ENCODE results near the gene ULBP3. TPM values are rescaled to one million over a fixed set of nuclear protein-coding genes. Genes with fewer than 3 reads are reported as not detected.
"Not testable (repeated sequence)": the region's sequence is repeated elsewhere in the genome, so short reads cannot be mapped to it uniquely, and the experiment has no call there.

The ULBP3 gene
- total and polyA plus RNA-seq, 2 of the 4 experiments (the other 2 are of a cell fraction): 11.1 to 35.1 TPM

DNA sequence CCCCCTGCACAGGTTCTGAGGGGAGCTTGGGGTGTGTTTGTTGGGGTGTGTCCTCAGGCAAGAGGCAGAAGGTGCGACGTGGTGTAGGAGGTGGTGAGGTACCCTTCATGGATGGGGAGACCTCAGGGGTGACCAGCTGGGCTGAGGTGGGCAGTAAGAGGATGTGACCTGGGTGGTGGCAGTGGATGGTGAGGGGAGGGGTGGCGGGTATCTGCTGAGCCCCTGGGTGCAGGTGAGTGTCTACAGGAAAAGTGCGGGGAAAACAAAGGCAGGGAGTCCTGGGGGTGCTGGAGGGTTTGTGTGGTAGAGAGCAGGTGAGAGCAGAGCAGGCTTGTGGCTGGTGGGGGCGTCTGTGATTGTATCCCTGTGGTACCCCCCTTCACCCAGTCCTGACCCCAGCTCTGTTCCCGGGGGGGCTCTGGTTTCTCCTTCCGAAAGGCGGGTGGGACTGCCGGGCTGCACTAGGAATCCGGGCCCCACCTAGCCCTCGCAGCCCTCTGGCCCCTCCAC, 44.2 kb downstream of the ULBP3 start:
- no peak overlapping the region for H3K9ac ChIP-seq (ENCODE audit: low read depth, low read length)
- H4K8ac ChIP-seq (ENCODE audit: low read depth in 2 of 2, low read length in 2 of 2): no peak overlapping the region
- 50% methylated on average over 2 of the region's 11 CpGs; no CpG with 5 or more reads in 1 of the 2 experiments for WGBS, 2 experiments (ENCODE audit: extremely low coverage in 2 of 2, insufficient read length in 1 of 2)
- H3K14ac ChIP-seq (replicated peaks; ENCODE audit: low read depth, low read length): no peak overlapping the region
- intact Hi-C loops (cut with micrococcal nuclease) (no loop called here), dilution Hi-C loops (cut with HindIII; ENCODE audit: low sequenced_read_pairs, unreplicated experiment) (no loop called here), in situ Hi-C loops (cut with MboI; ENCODE audit: low sequenced_read_pairs) (no loop called here)
- no peaks in the 10 kb centered on the region for H3K79me1 ChIP-seq (ENCODE audit: low read depth in 1 of 2, low read length in 2 of 2)
- H2BK120ac ChIP-seq (ENCODE audit: low read depth, low read length): no peak overlapping the region
- no peaks in the 10 kb centered on the region for H4K20me1 ChIP-seq (ENCODE audit: insufficient read depth, low read length)
- no peak overlapping the region for H2AFZ ChIP-seq (replicated peaks; ENCODE audit: low read length, poor library complexity)
- H3K4ac ChIP-seq (ENCODE audit: low read depth, low read length): no peak overlapping the region
- H3K4me3 ChIP-seq (ENCODE audit: insufficient read depth, low read depth, low read length): no peak overlapping the region
- TF ChIP-seq RAD21 (IDR thresholded peaks at IDR 0.05; ENCODE audit: low read length): no peak
- TF ChIP-seq MXI1 (IDR thresholded peaks at IDR 0.05; ENCODE audit: borderline replicate concordance, low read depth, low read length): no peak
- no peak for TF ChIP-seq BHLHE40 (IDR thresholded peaks at IDR 0.05; ENCODE audit: low read depth, low read length)
- TF ChIP-seq SMC3 (IDR thresholded peaks at IDR 0.05; ENCODE audit: low read depth, low read length): no peak
- TF ChIP-seq NFE2L2 (IDR thresholded peaks at IDR 0.05; ENCODE audit: low read depth, low read length): no peak
- no peak for TF ChIP-seq FOS (IDR thresholded peaks at IDR 0.05; ENCODE audit: low read depth, low read length)
- no peak for TF ChIP-seq RCOR1 (IDR thresholded peaks at IDR 0.05; ENCODE audit: insufficient replicate concordance, low read length)
- TF ChIP-seq, protein P1, sequence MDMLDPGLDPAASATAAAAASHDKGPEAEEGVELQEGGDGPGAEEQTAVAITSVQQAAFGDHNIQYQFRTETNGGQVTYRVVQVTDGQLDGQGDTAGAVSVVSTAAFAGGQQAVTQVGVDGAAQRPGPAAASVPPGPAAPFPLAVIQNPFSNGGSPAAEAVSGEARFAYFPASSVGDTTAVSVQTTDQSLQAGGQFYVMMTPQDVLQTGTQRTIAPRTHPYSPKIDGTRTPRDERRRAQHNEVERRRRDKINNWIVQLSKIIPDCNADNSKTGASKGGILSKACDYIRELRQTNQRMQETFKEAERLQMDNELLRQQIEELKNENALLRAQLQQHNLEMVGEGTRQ (IDR thresholded peaks at IDR 0.05; ENCODE audit: low read depth, low read length): no peak
- no peak for TF ChIP-seq POLR2A (IDR thresholded peaks at IDR 0.05; ENCODE audit: low read depth, low read length)
- ChIA-PET CTCF (no interaction called here), POLR2A (ENCODE audit: unreplicated experiment) (no interaction called here)
- no TSS peak for BruUV-seq (replicated peaks)
- no peak overlapping the region for H3K23ac ChIP-seq (ENCODE audit: low read depth, low read length)
- no peak overlapping the region for H2BK5ac ChIP-seq (ENCODE audit: low read depth, low read length, poor library complexity, severe bottlenecking)
- H2BK20ac ChIP-seq (ENCODE audit: low read depth, low read length): no peak overlapping the region
- peaks cover 3% of the 10 kb centered on the region; the same call in 1 of the 2 replicates for H3K4me1 ChIP-seq (ENCODE audit: control insufficient read depth, insufficient read depth, low read length)
- H3K27ac ChIP-seq (ENCODE audit: insufficient read depth, low read length): no peak overlapping the region
- H3K36me3 ChIP-seq (ENCODE audit: control insufficient read depth, insufficient read depth, low read length): no peaks in the 10 kb centered on the region
- H3K4me2 ChIP-seq (ENCODE audit: low read depth, low read length): no peak overlapping the region
- no peak overlapping the region for H3K18ac ChIP-seq (ENCODE audit: low read depth, low read length)
- peaks cover 62% of the 10 kb centered on the region for H3K27me3 ChIP-seq (ENCODE audit: control insufficient read depth, insufficient read depth, low read length)
- DNase-seq: no peak
- H3K9me3 ChIP-seq (ENCODE audit: control insufficient read depth, insufficient read depth, low read length): no peaks in the 10 kb centered on the region
- no peak for ATAC-seq (ENCODE audit: low read depth)
- H4K91ac ChIP-seq (ENCODE audit: insufficient read depth, low read depth, low read length): no peak overlapping the region
- H4K5ac ChIP-seq (ENCODE audit: low read depth, low read length): no peak overlapping the region
- H2AK9ac ChIP-seq (replicated peaks; ENCODE audit: low read depth, low read length, poor library complexity): no peak overlapping the region
- no peaks in the 10 kb centered on the region for H3K9me1 ChIP-seq (ENCODE audit: insufficient read depth, low read length)
- no peak overlapping the region for H3K56ac ChIP-seq (ENCODE audit: extremely low read depth, insufficient read depth, low read length)
- no peak overlapping the region for H2BK15ac ChIP-seq (ENCODE audit: low read depth, low read length)
- no peak overlapping the region for H2AK5ac ChIP-seq (ENCODE audit: low read depth, low read length)

DNA sequence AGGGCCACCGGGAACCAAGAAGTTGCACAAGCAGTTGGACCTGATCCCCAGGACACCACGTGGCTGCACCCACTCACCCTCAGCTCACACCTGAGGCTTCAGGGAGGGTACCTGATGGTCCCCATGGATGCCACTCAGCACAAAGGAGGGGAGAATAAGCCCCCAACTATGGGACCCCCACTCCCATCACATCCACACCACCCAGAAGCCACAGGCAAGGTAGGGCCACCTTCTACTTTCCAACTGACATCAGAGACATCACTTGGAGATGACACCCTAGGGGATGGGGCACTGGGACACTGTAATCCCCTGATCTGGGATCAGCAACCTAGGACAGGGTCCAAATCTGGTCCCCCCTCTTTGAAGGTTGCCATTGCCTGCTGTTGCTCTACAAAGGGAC, 44.9 kb downstream of the ULBP3 start:
- H3K18ac ChIP-seq (ENCODE audit: low read depth, low read length); H2BK120ac ChIP-seq (ENCODE audit: low read depth, low read length); H4K20me1 ChIP-seq (ENCODE audit: insufficient read depth, low read length); H3K27ac ChIP-seq (ENCODE audit: insufficient read depth, low read length); H2AK9ac ChIP-seq (replicated peaks; ENCODE audit: low read depth, low read length, poor library complexity); H4K5ac ChIP-seq (ENCODE audit: low read depth, low read length); H2BK20ac ChIP-seq (ENCODE audit: low read depth, low read length); H2BK5ac ChIP-seq (ENCODE audit: low read depth, low read length, poor library complexity, severe bottlenecking); H2AFZ ChIP-seq (replicated peaks; ENCODE audit: low read length, poor library complexity); H3K9ac ChIP-seq (ENCODE audit: low read depth, low read length); H3K56ac ChIP-seq (ENCODE audit: extremely low read depth, insufficient read depth, low read length); H4K91ac ChIP-seq (ENCODE audit: insufficient read depth, low read depth, low read length); H3K14ac ChIP-seq (replicated peaks; ENCODE audit: low read depth, low read length); BruUV-seq (replicated peaks); ATAC-seq (ENCODE audit: low read depth); H3K9me1 ChIP-seq (ENCODE audit: insufficient read depth, low read length); H3K36me3 ChIP-seq (ENCODE audit: control insufficient read depth, insufficient read depth, low read length); H3K4ac ChIP-seq (ENCODE audit: low read depth, low read length); H4K8ac ChIP-seq (ENCODE audit: low read depth in 2 of 2, low read length in 2 of 2); H3K4me2 ChIP-seq (ENCODE audit: low read depth, low read length); H3K4me3 ChIP-seq (ENCODE audit: insufficient read depth, low read depth, low read length); in situ Hi-C loops (cut with MboI; ENCODE audit: low sequenced_read_pairs); dilution Hi-C loops (cut with HindIII; ENCODE audit: low sequenced_read_pairs, unreplicated experiment); H2AK5ac ChIP-seq (ENCODE audit: low read depth, low read length); CTCF ChIA-PET; H3K9me3 ChIP-seq (ENCODE audit: control insufficient read depth, insufficient read depth, low read length); H3K4me1 ChIP-seq (ENCODE audit: control insufficient read depth, insufficient read depth, low read length); H3K23ac ChIP-seq (ENCODE audit: low read depth, low read length); intact Hi-C loops (cut with micrococcal nuclease); H2BK15ac ChIP-seq (ENCODE audit: low read depth, low read length); DNase-seq; POLR2A ChIA-PET (ENCODE audit: unreplicated experiment); H3K79me1 ChIP-seq (ENCODE audit: low read depth in 1 of 2, low read length in 2 of 2): not testable (repeated sequence)
- no CpG with 5 or more reads among the region's 2 CpGs for WGBS, 2 experiments (ENCODE audit: extremely low coverage in 2 of 2, insufficient read length in 1 of 2)
- H3K27me3 ChIP-seq (ENCODE audit: control insufficient read depth, insufficient read depth, low read length): peaks cover 59% of the 10 kb centered on the region
